Kasumi-1 (cell line): ENCODE results near the gene ZNF341.

ENCODE experiments used
- DNase-seq, 2 experiments: peaks; one replicate each; lab custom pipeline; 2025; lab: John Stamatoyannopoulos, UW

ZNF341 gene

GRCh38 chr20:33796263-33796906 lies 64.6 kb downstream of the ZNF341 start:
- no peak for DNase-seq

GRCh38 chr20:33796907-33797544 lies 65.2 kb downstream of the ZNF341 start:
- no peak for DNase-seq

- DNase-seq = no peak
These were observed 66.6 kb downstream of the ZNF341 start for GRCh38 chr20:33798444-33798843.

- DNase-seq = no peak
These were observed 72.1 kb downstream of the ZNF341 start for GRCh38 chr20:33803921-33804337.

- no peak for DNase-seq
These were observed 76.6 kb downstream of the ZNF341 start for GRCh38 chr20:33808388-33808787.

- no peak for DNase-seq
These were observed 78.5 kb downstream of the ZNF341 start for GRCh38 chr20:33810259-33810658.

- peak; percentile 98 for DNase-seq
These were observed 79.3 kb downstream of the ZNF341 start, which contains the start of gene CHMP4B for GRCh38 chr20:33810885-33811775. TSS of gene CHMP4B (plus strand) at chr20:33811348. CDS start at chr20:33811469, 121 bp downstream.

GRCh38 chr20:33811776-33812151 lies 80.0 kb downstream of the ZNF341 start:
- peak in 1 of 2 experiments; percentile 21 for DNase-seq

- peak; percentile 48 to 58 for DNase-seq
These were observed 80.5 kb downstream of the ZNF341 start for GRCh38 chr20:33812152-33812849.

- peak in 1 of 2 experiments; percentile 9 for DNase-seq
These were observed 81.2 kb downstream of the ZNF341 start for GRCh38 chr20:33812908-33813462.

- no peak for DNase-seq
These were observed 82.5 kb downstream of the ZNF341 start for GRCh38 chr20:33814238-33814712.

- no peak for DNase-seq
These were observed 83.9 kb downstream of the ZNF341 start for GRCh38 chr20:33815671-33816070.

- no peak for DNase-seq
These were observed 84.4 kb downstream of the ZNF341 start for GRCh38 chr20:33816191-33816590.

- DNase-seq = no peak
These were observed 85.6 kb downstream of the ZNF341 start for GRCh38 chr20:33817411-33817810.

GRCh38 chr20:33819456-33819855 lies 87.7 kb downstream of the ZNF341 start:
- DNase-seq = no peak

GRCh38 chr20:33820362-33820761 lies 88.6 kb downstream of the ZNF341 start:
- no peak for DNase-seq

GRCh38 chr20:33821270-33821836 lies 89.6 kb downstream of the ZNF341 start:
- DNase-seq = no peak

GRCh38 chr20:33822423-33822822 lies 90.6 kb downstream of the ZNF341 start:
- no peak for DNase-seq

- DNase-seq = no peak
These were observed 91.2 kb downstream of the ZNF341 start for GRCh38 chr20:33822991-33823390.

- no peak for DNase-seq
These were observed 93.1 kb downstream of the ZNF341 start for GRCh38 chr20:33824852-33825251.
